ENCODE data around the gene BCL2L15.

DNA sequence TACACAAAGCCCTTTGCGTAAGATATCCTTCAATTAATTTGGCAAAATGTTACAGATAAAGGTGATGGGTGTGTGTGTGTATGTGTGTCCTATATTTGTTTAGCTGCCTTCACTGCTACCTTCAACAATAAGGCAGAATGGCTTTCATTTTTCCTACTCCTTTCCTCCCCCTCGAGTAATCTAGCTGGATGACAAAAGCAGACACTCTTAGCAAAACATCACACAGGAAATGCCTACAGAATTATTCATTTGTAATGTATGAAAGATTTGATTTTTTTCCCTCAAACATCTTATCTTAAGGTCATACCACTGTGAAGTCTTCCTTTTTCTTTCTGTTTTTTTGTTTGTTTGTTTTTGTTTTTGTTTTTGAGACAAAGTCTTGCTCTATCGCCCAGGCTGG lies 26.5 kb downstream of the BCL2L15 start:
- TF ChIP-seq CTCF (IDR thresholded peaks at IDR 0.05) (no peak), NR3C1 (CRISPR knock-in tag; conservative IDR thresholded peaks at IDR 0.05; ENCODE audit: low read depth) (no peak), IRF1 (CRISPR knock-in tag; IDR thresholded peaks at IDR 0.05) (no peak), NR2C2 (CRISPR knock-in tag; IDR thresholded peaks at IDR 0.05) (no peak), ZNF121 (CRISPR knock-in tag; IDR thresholded peaks at IDR 0.05) (no peak), ZSCAN18 (CRISPR knock-in tag; IDR thresholded peaks at IDR 0.05) (no peak), USF1 (CRISPR knock-in tag; IDR thresholded peaks at IDR 0.05) (no peak), ATF1 (CRISPR knock-in tag; IDR thresholded peaks at IDR 0.05) (no peak), ELF4 (CRISPR knock-in tag; IDR thresholded peaks at IDR 0.05; ENCODE audit: low read depth) (no peak), ATF3 (CRISPR knock-in tag; conservative IDR thresholded peaks at IDR 0.05) (no peak), MAX (CRISPR knock-in tag; IDR thresholded peaks at IDR 0.05) (no peak)
- TF ChIP-seq, protein P1, sequence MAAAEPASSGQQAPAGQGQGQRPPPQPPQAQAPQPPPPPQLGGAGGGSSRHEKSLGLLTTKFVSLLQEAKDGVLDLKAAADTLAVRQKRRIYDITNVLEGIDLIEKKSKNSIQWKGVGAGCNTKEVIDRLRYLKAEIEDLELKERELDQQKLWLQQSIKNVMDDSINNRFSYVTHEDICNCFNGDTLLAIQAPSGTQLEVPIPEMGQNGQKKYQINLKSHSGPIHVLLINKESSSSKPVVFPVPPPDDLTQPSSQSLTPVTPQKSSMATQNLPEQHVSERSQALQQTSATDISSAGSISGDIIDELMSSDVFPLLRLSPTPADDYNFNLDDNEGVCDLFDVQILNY (CRISPR knock-in tag; IDR thresholded peaks at IDR 0.05): no peak

Data from WTC11 (cell line).